Endothelial cell of umbilical vein (primary cell): ENCODE results near the gene DLEC1. TPM values are rescaled to one million over a fixed set of nuclear protein-coding genes. Genes with fewer than 3 reads are reported as not detected.

ENCODE experiments used
- BruUV-seq: library from RNA; stranded (reverse); fragments of 400-500 nt; replicated peaks from 2 replicates; lab custom pipeline; 2021; lab: Mats Ljungman, UMichigan
- CTCF ChIA-PET: fragments of 300-600, 350-600 bp; sonication (Branson Sonifier 250); formaldehyde crosslinking; loops from one replicate; lab custom pipeline; 2021; ENCODE audit warnings: antibody characterized with exemption, inconsistent platforms; lab: Charles Lee
- POLR2A ChIA-PET: fragments of 300-600, 350-600 bp; sonication (Branson Sonifier 250); formaldehyde crosslinking; loops from one replicate; lab custom pipeline; 2021; ENCODE audit warnings: antibody characterized with exemption, inconsistent platforms; lab: Charles Lee
- DNase-seq: peaks from one replicate; pipeline ENCODE4 v3.0.0-alpha.2; 2011; ENCODE audit warnings: low read depth, low spot score
- FAIRE-seq: peaks from 2 replicates; lab custom pipeline; 2011; peaks lifted over from hg19 to GRCh38; lab: Jason Lieb, UNC
- H2AFZ ChIP-seq: 2 replicates; pipeline ENCODE4 v1.6.0; 2012; ENCODE audit warnings: low read depth, low read length, control low read depth, inconsistent platforms
- H3K27ac ChIP-seq: 2 replicates; pipeline ENCODE4 v1.5.1; 2011; ENCODE audit warnings: low read depth, mild to moderate bottlenecking, control low read depth, low read length, moderate library complexity; ENCODE audit not compliant: insufficient read depth
- H3K27me3 ChIP-seq, 2 experiments: 2 replicates each; pipeline versions ENCODE4 v1.6.0 to v1.6.1; 2011; ENCODE audit warnings: low read length in 2 of 2, mixed read lengths in 1 of 2; ENCODE audit not compliant: control insufficient read depth in 2 of 2, insufficient read depth in 2 of 2
- H3K36me3 ChIP-seq, 2 experiments: 2 replicates in 1 of 2; 3 replicates in 1 of 2; pipeline ENCODE4 v1.5.1; 2011; ENCODE audit warnings: low read length in 2 of 2, mild to moderate bottlenecking in 1 of 2, moderate library complexity in 1 of 2; ENCODE audit not compliant: control insufficient read depth in 2 of 2, insufficient read depth in 2 of 2; ENCODE audit errors: extremely low read depth in 1 of 2
- H3K4me1 ChIP-seq: 3 replicates; pipeline ENCODE4 v1.5.1; 2011; ENCODE audit warnings: mild to moderate bottlenecking, low read length; ENCODE audit not compliant: control insufficient read depth, insufficient read depth; ENCODE audit errors: extremely low read depth
- H3K4me2 ChIP-seq: 2 replicates; pipeline ENCODE4 v1.6.1; 2011; ENCODE audit warnings: low read length, control low read depth, mixed read lengths; ENCODE audit not compliant: insufficient read depth
- H3K4me3 ChIP-seq, 3 experiments: fragments of 200-600 bp in 1 of 3; sonication (generic), shearing (Covaris generic) in 1 of 3; replicated peaks in 1 of 3; 2 replicates each; pipeline ENCODE4 v1.5.1; 2011 to 2016; ENCODE audit warnings: control low read depth in 3 of 3, low read length in 3 of 3, mild to moderate bottlenecking in 2 of 3, inconsistent platforms in 1 of 3, low read depth in 1 of 3, moderate library complexity in 1 of 3; ENCODE audit not compliant: insufficient read depth in 1 of 3
- H3K79me2 ChIP-seq: 2 replicates; pipeline ENCODE4 v1.6.0; 2012; ENCODE audit warnings: low read length, inconsistent platforms; ENCODE audit not compliant: control insufficient read depth, insufficient read depth
- H3K9ac ChIP-seq: replicated peaks from 2 replicates; pipeline ENCODE3; 2011; ENCODE audit warnings: low read length, control low read depth; ENCODE audit not compliant: insufficient read depth; ENCODE audit errors: extremely low read depth
- H3K9me1 ChIP-seq: replicated peaks from 3 replicates; pipeline ENCODE4 v1.6.0; 2011; ENCODE audit warnings: mild to moderate bottlenecking, low read length; ENCODE audit not compliant: control insufficient read depth, insufficient read depth; ENCODE audit errors: extremely low read depth
- H3K9me3 ChIP-seq: replicated peaks from 2 replicates; pipeline ENCODE4 v1.5.1; 2012; ENCODE audit warnings: low read length, inconsistent platforms; ENCODE audit not compliant: control insufficient read depth, insufficient read depth
- H4K20me1 ChIP-seq: replicated peaks from 2 replicates; pipeline ENCODE3; 2011; ENCODE audit warnings: mild to moderate bottlenecking, low read length; ENCODE audit not compliant: control insufficient read depth, insufficient read depth; ENCODE audit errors: extremely low read depth
- EZH2 ChIP-seq: IDR thresholded peaks from 2 replicates; pipeline ENCODE4 v1.6.1; 2012; ENCODE audit warnings: borderline replicate concordance, low read depth, mild to moderate bottlenecking, moderate library complexity, low read length, inconsistent platforms; ENCODE audit not compliant: severe bottlenecking
- FOS ChIP-seq: IDR thresholded peaks from 2 replicates; pipeline ENCODE4 v1.6.1; 2011; ENCODE audit warnings: mild to moderate bottlenecking, low read length, moderate library complexity, borderline replicate concordance; ENCODE audit not compliant: insufficient read depth
- GATA2 ChIP-seq: IDR thresholded peaks from 2 replicates; pipeline ENCODE4 v1.7.0; 2011; ENCODE audit warnings: low read depth, mild to moderate bottlenecking, moderate library complexity, mixed read lengths, low read length; ENCODE audit not compliant: insufficient read length, insufficient read depth
- MYC ChIP-seq: IDR thresholded peaks from one replicate; pipeline ENCODE4 v1.6.1; 2011; ENCODE audit warnings: mild to moderate bottlenecking, low read depth, low read length
- POLR2A ChIP-seq: IDR thresholded peaks from 2 replicates; pipeline ENCODE4 v1.6.1; 2012; ENCODE audit warnings: low read depth, mild to moderate bottlenecking, control low read depth, low read length
- POLR2AphosphoS5 ChIP-seq: IDR thresholded peaks from 2 replicates; pipeline ENCODE4 v1.6.1; 2012; ENCODE audit warnings: low read depth, mild to moderate bottlenecking, control low read depth, low read length, moderate library complexity; ENCODE audit not compliant: insufficient read depth
- dilution Hi-C: fragments of 300-500 bp; cut with MboI; formaldehyde crosslinking; loops from one replicate; pipeline ENCODE4 v1.15.0; 2019; ENCODE audit warnings: low sequenced_read_pairs; ENCODE audit not compliant: extremely low pct_ligation_motif_present
- intact Hi-C: fragments of 100-400 bp; cut with micrococcal nuclease; formaldehyde crosslinking; loops from one replicate; pipeline ENCODE4 v1.10.0; 2022
- polyA plus RNA-seq, 4 experiments: library from polyadenylated mRNA; depleted of rRNA in 3 of 4; stranded (reverse) in 3 of 4; unstranded in 1 of 4; fragments of >200 nt; gene quantifications; 2 replicates each; pipeline versions ENCODE4 v1.2.1 to v1.2.3, GENCODE V29; 2011 to 2012; ENCODE audit warnings: missing spikeins in 1 of 4
- total RNA-seq: library from RNA; stranded (reverse); gene quantifications from 2 replicates; pipeline ENCODE4 v1.2.3, GENCODE V29; 2021

The DLEC1 gene
- total and polyA plus RNA-seq, 2 donors (not counting 3 experiments of a cell fraction or from before 2014, with no cell fraction given), result not detected

- Histone ChIP-seq H3K4me3 (no peak overlapping the region), H3K4me2 (no peak overlapping the region), H3K9me1 (no peaks in the 10 kb centered on the region), H3K79me2 (no peaks in the 10 kb centered on the region), H3K27ac (no peak overlapping the region), H3K9me3 (no peaks in the 10 kb centered on the region), H4K20me1 (no peaks in the 10 kb centered on the region), H3K36me3 (peaks cover 0 to 6% of the 10 kb centered on the region in 2 experiments), H3K4me1 (peaks cover 4% of the 10 kb centered on the region), H3K27me3 (no peaks in the 10 kb centered on the region), H3K9ac (no peak overlapping the region), H2AFZ (no peak overlapping the region)
- POLR2A ChIA-PET, result no interaction called here
- TF ChIP-seq MYC (no peak), POLR2A (no peak), POLR2AphosphoS5 (no peak), GATA2 (no peak), EZH2 (no peak)
- FAIRE-seq (no peak), DNase-seq (no peak)
- dilution Hi-C loops (no loop called here), intact Hi-C loops (no loop called here)
- BruUV-seq, result no TSS peak
- CTCF ChIA-PET, result interaction anchor here (1.3 to 3.6 kb wide), 3 partner anchors 26 to 146 kb away, joined by 5 to 34 read pairs (median 18); no protein-coding TSS in a partner anchor
Measured at GRCh38 chr3:38000242-38000916, 38.6 kb upstream of the DLEC1 start.

GRCh38 chr3:38000965-38001455, 38.0 kb upstream of the DLEC1 start:
- BruUV-seq, result no TSS peak
- H3K27me3 ChIP-seq, result no peaks in the 10 kb centered on the region
- no peaks in the 10 kb centered on the region for H3K9me3 ChIP-seq
- DNase-seq (no peak), FAIRE-seq (no peak)
- no peak overlapping the region for H3K4me2 ChIP-seq
- peaks cover 4% of the 10 kb centered on the region for H3K4me1 ChIP-seq
- ChIA-PET CTCF (interaction anchor here (0.7 to 3.6 kb wide), 4 partner anchors 13 to 147 kb away, joined by 3 to 34 read pairs (median 12); no protein-coding TSS in a partner anchor), POLR2A (no interaction called here)
- no peak overlapping the region for H2AFZ ChIP-seq
- TF ChIP-seq FOS, result no peak
- no peak for TF ChIP-seq POLR2A
- H3K9me1 ChIP-seq, result no peaks in the 10 kb centered on the region
- H3K9ac ChIP-seq, result no peak overlapping the region
- no peaks in the 10 kb centered on the region for H4K20me1 ChIP-seq
- H3K79me2 ChIP-seq, result no peaks in the 10 kb centered on the region
- intact Hi-C loops, result no loop called here
- H3K36me3 ChIP-seq, result peaks cover 0 to 9% of the 10 kb centered on the region in 2 experiments
- dilution Hi-C loops, result no loop called here
- no peak overlapping the region for H3K4me3 ChIP-seq
- H3K27ac ChIP-seq, result no peak overlapping the region
